A172 (cell line): Measurements from ENCODE around the gene ZFAND3. TPM values are rescaled to one million over a fixed set of nuclear protein-coding genes. Genes with fewer than 3 reads are reported as not detected.

ENCODE experiments used
- DNase-seq: peaks from one replicate; pipeline ENCODE4 v3.0.0-alpha.2; 2015; ENCODE audit warnings: low spot score
- total RNA-seq: library from RNA; depleted of rRNA; stranded (reverse); fragments of >200 nt; shearing (Covaris generic); gene quantifications from 2 replicates; pipeline ENCODE4 v1.2.3, GENCODE V29; 2014

Gene ZFAND3
- total RNA-seq, 1 experiment from 2014 or later = 10.0 TPM

GRCh38 chr6:38169221-38169976, 349.9 kb downstream of the ZFAND3 start:
- no peak for DNase-seq

- no peak for DNase-seq
Measured at GRCh38 chr6:38169977-38170526, 350.5 kb downstream of the ZFAND3 start.

GRCh38 chr6:38170666-38171355, 351.3 kb downstream of the ZFAND3 start:
- no peak for DNase-seq

- no peak for DNase-seq
Measured at GRCh38 chr6:38171997-38172738, 352.6 kb downstream of the ZFAND3 start.

- no peak for DNase-seq
Measured at GRCh38 chr6:38172739-38173410, 353.3 kb downstream of the ZFAND3 start.

GRCh38 chr6:38173909-38174308, 354.4 kb downstream of the ZFAND3 start:
- DNase-seq = no peak

- DNase-seq = no peak
Measured at GRCh38 chr6:38174315-38174714, 354.8 kb downstream of the ZFAND3 start.

GRCh38 chr6:38174806-38175495, 355.4 kb downstream of the ZFAND3 start:
- no peak for DNase-seq

- no peak for DNase-seq
Measured at GRCh38 chr6:38175786-38176185, 356.3 kb downstream of the ZFAND3 start.

- DNase-seq = no peak
Measured at GRCh38 chr6:38176797-38177751, 357.5 kb downstream of the ZFAND3 start.

- no peak for DNase-seq
Measured at GRCh38 chr6:38177882-38178583, 358.5 kb downstream of the ZFAND3 start.

- DNase-seq = no peak
Measured at GRCh38 chr6:38178584-38178886, 359.0 kb downstream of the ZFAND3 start.

- DNase-seq = no peak
Measured at GRCh38 chr6:38179300-38179699, 359.8 kb downstream of the ZFAND3 start.

GRCh38 chr6:38179794-38180430, 360.4 kb downstream of the ZFAND3 start:
- no peak for DNase-seq

- DNase-seq = no peak
Measured at GRCh38 chr6:38180586-38180985, 361.1 kb downstream of the ZFAND3 start.

GRCh38 chr6:38182426-38182825, 362.9 kb downstream of the ZFAND3 start:
- DNase-seq = no peak

- DNase-seq = no peak
Measured at GRCh38 chr6:38183856-38184584, 364.5 kb downstream of the ZFAND3 start.

- no peak for DNase-seq
Measured at GRCh38 chr6:38184585-38185080, 365.1 kb downstream of the ZFAND3 start.
